ENCODE results near the gene TSHZ2.
"Not testable (repeated sequence)": the region's sequence is repeated elsewhere in the genome, so short reads cannot be mapped to it uniquely, and the experiment has no call there.

TSHZ2 gene

GRCh38 chr20:52996658-52997057 is 24.5 kb downstream of the TSHZ2 start:
- DNase-seq, result no peak

GRCh38 chr20:52998268-52998667 is 26.1 kb downstream of the TSHZ2 start:
- DNase-seq, result no peak

GRCh38 chr20:52999040-52999439 is 26.9 kb downstream of the TSHZ2 start:
- no peak for DNase-seq

DNA sequence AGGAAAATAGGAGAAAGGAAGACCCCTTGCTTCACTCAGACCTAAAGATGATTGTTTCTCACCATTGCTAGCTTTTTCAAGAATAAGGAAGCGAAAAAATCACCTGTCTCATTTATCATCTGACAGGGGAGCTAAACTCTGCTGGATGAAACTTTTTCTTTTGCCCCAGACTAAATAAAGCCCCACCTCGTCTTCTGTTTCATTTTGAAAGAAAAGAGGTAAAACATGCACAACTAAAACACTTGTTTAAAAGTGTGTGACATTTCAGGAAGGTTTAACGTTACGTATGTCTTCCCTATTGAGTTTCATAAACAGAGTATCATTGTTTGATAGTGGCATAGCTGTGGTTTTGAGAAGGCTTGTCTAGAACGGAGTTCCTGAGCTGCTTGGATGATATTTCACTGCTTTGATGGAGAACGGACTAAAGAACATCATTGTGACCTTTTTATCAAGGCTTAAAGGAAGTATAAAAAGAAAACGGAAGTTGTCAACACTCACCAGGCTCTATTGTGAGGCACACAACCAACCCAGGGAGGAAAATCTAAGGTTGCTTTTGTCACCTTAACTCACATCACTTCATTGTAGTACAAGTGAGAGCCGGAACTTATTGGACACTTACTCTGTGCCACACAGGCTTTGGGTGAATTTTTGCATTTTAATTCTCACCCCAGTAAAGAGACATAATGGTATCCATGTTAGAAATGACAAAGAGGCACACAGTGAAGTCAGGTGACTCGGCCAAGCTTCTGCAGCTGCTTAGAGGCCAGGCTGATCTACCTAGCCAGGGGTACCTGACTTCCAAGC is 29.5 kb downstream of the TSHZ2 start:
- no peak for DNase-seq

- DNase-seq, result no peak
Observed at GRCh38 chr20:53002786-53003185, 30.6 kb downstream of the TSHZ2 start.

- DNase-seq, result no peak
Observed at GRCh38 chr20:53003420-53004154, 31.4 kb downstream of the TSHZ2 start.

- DNase-seq, result no peak
Observed at GRCh38 chr20:53004267-53004813, 32.2 kb downstream of the TSHZ2 start.

DNA sequence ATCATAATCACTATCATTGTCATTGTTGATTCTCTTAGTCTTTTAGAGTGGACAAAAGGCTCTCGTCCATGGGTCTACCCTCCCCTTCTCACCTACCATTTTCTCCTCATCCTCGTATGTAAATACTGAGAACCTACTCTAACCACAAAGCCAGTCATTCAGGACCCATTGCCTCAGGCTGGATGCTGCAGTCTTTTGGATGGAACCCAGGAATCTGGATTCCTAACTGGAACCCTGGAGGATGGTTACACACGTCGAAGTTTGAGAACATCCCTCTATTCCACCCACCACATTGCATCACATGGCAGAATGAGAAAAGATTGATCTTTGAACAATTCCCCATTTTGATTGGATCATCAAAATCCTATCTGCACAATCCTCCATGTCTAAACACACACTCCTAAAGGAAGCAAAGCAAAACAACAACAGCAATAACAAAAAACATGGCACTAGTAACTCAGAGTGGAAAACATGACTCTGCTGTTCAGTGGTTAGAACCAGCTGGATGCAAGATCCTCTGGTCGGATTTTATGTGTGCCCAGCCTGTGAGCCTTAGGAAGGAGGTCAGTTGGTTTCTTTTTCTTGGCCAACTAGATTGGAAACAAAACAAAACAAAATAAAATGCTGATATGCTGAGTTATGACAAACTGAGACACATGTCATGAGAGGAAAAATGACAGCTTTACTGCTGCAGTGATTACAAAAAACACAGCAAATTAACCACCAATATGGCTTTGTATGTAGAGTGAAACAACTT is 38.0 kb downstream of the TSHZ2 start:
- DNase-seq, result no peak

DNA sequence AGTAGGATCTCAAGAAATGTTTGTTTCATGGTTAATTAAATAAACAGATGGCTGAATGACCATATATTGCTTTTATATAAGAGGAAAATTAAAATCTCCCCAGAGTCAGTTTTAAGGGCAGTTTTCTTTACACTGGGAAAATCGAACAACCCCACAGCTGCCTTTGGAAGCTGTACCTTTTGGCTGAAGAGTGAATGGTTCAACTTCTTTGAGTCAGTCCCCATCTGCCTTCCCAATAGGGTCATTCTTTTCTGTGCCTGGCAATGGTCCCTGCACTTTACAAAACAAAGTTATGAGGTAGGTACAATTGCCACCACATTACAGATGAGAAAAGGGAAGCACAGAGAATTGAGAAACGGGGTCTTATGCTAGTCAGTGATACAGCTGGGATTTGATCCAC is 39.5 kb downstream of the TSHZ2 start:
- DNase-seq, result no peak

GRCh38 chr20:53013183-53013582 is 41.0 kb downstream of the TSHZ2 start:
- DNase-seq, result no peak

- DNase-seq, result no peak
Observed at GRCh38 chr20:53013847-53014246, 41.7 kb downstream of the TSHZ2 start.

- DNase-seq, result no peak
Observed at GRCh38 chr20:53016071-53016470, 43.9 kb downstream of the TSHZ2 start.

GRCh38 chr20:53016534-53017042 is 44.4 kb downstream of the TSHZ2 start:
- DNase-seq, result no peak

DNA sequence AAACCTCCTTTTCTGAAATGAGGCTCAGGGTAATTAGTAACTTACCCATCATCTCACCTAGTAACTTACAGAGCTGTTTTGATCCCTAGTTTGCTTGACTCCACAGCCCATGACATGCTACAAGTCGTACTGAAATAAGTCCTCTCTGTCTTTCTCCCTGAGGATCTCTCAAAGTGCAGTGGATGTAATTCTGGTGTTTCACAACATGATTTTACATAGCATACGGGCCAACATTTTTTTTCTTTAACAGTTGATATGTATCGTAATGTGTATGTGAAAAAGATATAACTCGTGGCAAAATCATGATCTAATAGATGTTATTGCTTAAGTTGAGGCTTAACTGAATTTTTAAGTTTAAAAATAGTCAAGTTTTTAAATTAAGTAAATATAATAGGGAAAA is 45.0 kb downstream of the TSHZ2 start:
- no peak for DNase-seq

- no peak for DNase-seq
Observed at GRCh38 chr20:53019464-53019863, 47.3 kb downstream of the TSHZ2 start.

DNA sequence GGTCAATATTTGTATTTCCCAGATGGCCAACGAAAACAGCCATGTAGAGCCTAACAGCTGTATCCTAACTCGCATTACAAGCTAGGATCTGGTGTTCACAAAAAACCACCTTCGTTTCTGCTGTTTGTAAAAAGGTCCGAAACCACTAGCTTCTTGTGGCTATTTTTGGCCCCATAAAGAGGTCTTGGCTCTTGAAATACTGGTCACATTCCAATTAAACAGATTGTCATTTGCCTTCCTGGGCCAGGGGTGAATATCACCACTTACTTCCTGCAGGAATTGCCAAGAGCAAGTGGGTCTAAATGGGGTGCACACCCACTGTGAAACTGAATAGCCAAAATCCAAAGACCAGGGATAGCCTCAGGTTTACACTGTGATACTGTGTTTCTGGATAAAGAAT is 48.2 kb downstream of the TSHZ2 start:
- no peak for DNase-seq

- DNase-seq, result no peak
Observed at GRCh38 chr20:53020834-53021233, 48.7 kb downstream of the TSHZ2 start.

DNA sequence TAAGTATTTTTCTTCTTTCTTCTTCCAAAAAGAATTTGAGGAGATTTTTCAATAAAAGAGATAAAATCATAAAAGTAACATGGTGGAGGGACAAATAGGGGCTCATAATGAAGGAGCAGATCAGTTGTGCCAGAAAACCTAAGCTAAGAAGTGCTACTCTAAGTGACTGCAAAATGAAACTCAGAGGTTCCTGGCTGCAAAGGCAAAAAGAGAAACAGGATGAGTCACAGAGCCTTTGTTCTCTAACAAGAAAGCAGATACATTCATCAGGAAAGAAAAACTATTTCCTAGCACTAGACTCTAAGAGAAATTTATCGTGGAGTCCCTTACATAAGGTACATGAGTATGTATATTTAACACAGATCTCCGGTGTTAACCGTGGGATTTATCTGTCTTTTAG is 49.8 kb downstream of the TSHZ2 start:
- no peak for DNase-seq

DNA sequence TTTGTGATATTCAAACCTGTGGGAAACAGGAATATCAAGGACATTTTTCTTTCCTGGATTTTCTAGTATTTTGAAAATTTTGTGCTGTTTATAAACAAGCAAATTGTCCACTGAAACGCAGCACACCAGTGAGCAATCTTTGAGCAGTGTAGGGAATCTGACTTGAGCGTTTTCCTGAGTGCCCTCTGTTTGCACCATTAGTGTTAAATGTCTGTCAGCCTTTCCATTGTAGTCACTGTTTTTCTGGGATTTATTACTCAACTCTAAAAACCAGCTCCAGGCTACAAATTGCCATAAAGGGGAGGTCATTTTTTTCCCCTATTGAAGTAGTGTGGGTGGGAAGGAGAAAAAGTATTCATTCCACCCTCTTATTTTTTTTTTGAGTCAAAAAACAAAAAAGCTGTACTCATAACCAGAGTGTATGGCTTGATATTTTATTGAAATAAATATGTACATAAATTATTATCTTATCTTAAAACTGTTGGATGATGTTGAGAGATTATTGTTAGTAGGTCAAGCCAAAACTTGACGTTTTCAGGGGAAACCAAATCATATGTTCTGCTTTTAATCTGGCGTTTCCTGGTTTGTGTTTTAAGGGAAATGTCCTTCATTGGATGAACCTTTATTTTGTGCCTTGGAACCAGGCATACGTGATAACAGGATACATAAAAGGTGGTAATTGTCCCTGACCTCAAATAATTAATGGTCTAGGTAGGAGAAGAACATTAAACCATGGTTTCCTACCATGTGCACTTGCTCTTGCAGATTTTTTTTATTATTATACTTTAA is 51.8 kb downstream of the TSHZ2 start:
- no peak for DNase-seq

DNA sequence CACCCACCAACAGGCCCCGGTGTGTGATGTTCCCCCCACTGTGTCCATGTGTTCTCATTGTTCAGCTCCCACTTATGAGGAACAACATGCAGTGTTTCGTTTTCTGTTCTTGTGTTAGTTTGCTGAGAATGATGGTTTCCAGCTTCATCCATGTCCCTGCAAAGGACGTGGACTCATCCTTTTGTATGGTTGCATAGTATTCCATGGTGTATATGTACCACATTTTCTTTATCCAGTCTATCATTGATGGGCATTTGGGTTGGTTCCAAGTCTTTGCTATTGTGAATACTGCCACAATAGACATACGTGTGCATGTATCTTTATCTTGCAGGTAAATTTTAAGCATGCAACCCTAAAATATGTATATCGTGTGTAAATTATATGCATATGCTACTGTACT is 52.5 kb downstream of the TSHZ2 start:
- not testable (repeated sequence) for DNase-seq

DNA sequence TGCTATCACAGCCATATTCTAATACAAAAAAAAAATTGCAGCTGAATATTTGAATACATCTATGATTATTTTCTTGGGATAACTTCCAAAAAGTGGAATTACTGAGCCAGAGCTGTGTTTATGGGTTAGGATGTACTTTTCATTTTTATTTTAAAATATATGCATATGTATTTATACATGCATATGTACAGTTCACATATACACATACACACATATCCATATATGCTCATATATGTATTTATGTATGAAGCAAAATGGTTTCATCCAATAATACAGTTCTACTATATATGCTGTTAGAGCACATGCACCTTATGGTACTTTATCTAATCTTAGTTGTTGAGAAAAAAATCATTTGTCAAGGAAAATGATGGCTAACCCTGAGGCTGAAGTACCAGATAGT is 54.9 kb downstream of the TSHZ2 start:
- DNase-seq, result no peak

- DNase-seq, result no peak
Observed at GRCh38 chr20:53028337-53029007, 56.3 kb downstream of the TSHZ2 start.

Measured in hematopoietic multipotent progenitor cell treated with erythropoietin and hydrocortisone succinate and interleukin-3 and kit ligand, for 8 days (in vitro differentiated cells).